H1 (cell line): Measurements from ENCODE around the gene LDLRAP1. TPM values are rescaled to one million over a fixed set of nuclear protein-coding genes. Genes with fewer than 3 reads are reported as not detected.

Experiments used
- ATF3 ChIP-seq: IDR thresholded peaks from 2 replicates; pipeline ENCODE4 v1.6.1; 2011; ENCODE audit warnings: low read depth, mild to moderate bottlenecking, low read length; ENCODE audit not compliant: insufficient read depth
- CBX5 ChIP-seq: fragments of 300-800, 300-1000 bp; sonication (generic); IDR thresholded peaks from 2 replicates; pipeline ENCODE4 v1.7.1; 2016; ENCODE audit warnings: antibody characterized with exemption, low read length, low read depth
- CEBPB ChIP-seq: IDR thresholded peaks from 2 replicates; pipeline ENCODE4 v1.6.1; 2012; ENCODE audit warnings: low read depth, low read length
- CHD1 ChIP-seq: IDR thresholded peaks from 2 replicates; pipeline ENCODE4 v1.6.1; 2012; ENCODE audit warnings: low read depth, low read length, improper control_type of control experiment
- CHD2 ChIP-seq: IDR thresholded peaks from 2 replicates; pipeline ENCODE4 v1.6.1; 2012; ENCODE audit warnings: low read length, improper control_type of control experiment
- GABPA ChIP-seq: IDR thresholded peaks from 2 replicates; pipeline ENCODE4 v1.6.1; 2011; ENCODE audit warnings: mild to moderate bottlenecking, low read length, moderate library complexity, borderline replicate concordance; ENCODE audit not compliant: insufficient read depth
- GTF2F1 ChIP-seq: IDR thresholded peaks from 2 replicates; pipeline ENCODE4 v1.6.1; 2012; ENCODE audit warnings: low read depth, low read length, improper control_type of control experiment, borderline replicate concordance
- HDAC2 ChIP-seq, 2 experiments: fragments of 300-600 bp in 1 of 2; sonication (generic) in 1 of 2; IDR thresholded peaks; 2 replicates each; pipeline ENCODE4 v1.6.1; 2011 to 2012; ENCODE audit warnings: low read depth in 2 of 2, low read length in 2 of 2, mild to moderate bottlenecking in 2 of 2, moderate library complexity in 2 of 2, borderline replicate concordance in 1 of 2, inconsistent platforms in 1 of 2
- JUND ChIP-seq: IDR thresholded peaks from 2 replicates; pipeline ENCODE4 v1.6.1; 2011; ENCODE audit warnings: mild to moderate bottlenecking, improper control_type of control experiment, low read length
- KDM1A ChIP-seq: fragments of 200-600, 300-600 bp; sonication (generic); IDR thresholded peaks from 2 replicates; pipeline ENCODE4 v1.7.1; 2016; ENCODE audit warnings: mild to moderate bottlenecking, low read length, borderline replicate concordance
- NRF1 ChIP-seq: IDR thresholded peaks from 2 replicates; pipeline ENCODE4 v1.6.1; 2011; ENCODE audit warnings: mild to moderate bottlenecking, low read depth, low read length, improper control_type of control experiment
- RBBP5 ChIP-seq: IDR thresholded peaks from 2 replicates; pipeline ENCODE4 v1.7.1; 2012; ENCODE audit warnings: low read depth, mild to moderate bottlenecking, inconsistent platforms, low read length, moderate library complexity, borderline replicate concordance
- RXRA ChIP-seq: IDR thresholded peaks from 2 replicates; pipeline ENCODE4 v1.6.1; 2011; ENCODE audit warnings: low read depth, mild to moderate bottlenecking, low read length, moderate library complexity; ENCODE audit not compliant: insufficient read depth
- SIN3A ChIP-seq, 2 experiments: IDR thresholded peaks in 1 of 2; conservative IDR thresholded peaks in 1 of 2; 2 replicates each; pipeline ENCODE4 v1.6.1; 2011 to 2012; ENCODE audit warnings: low read length in 2 of 2, improper control_type of control experiment in 1 of 2, low read depth in 1 of 2, mild to moderate bottlenecking in 1 of 2
- SIX5 ChIP-seq: IDR thresholded peaks from 2 replicates; pipeline ENCODE4 v1.6.1; 2011; ENCODE audit warnings: mild to moderate bottlenecking, low read depth, low read length
- SP1 ChIP-seq: IDR thresholded peaks from 2 replicates; pipeline ENCODE4 v1.6.1; 2011; ENCODE audit warnings: low read depth, low read length
- SP2 ChIP-seq: IDR thresholded peaks from 2 replicates; pipeline ENCODE4 v1.6.1; 2012; ENCODE audit warnings: mild to moderate bottlenecking, low read length, inconsistent platforms
- SUZ12 ChIP-seq: fragments of 200-600 bp; sonication (generic); IDR thresholded peaks from 2 replicates; pipeline ENCODE4 v1.6.1; 2012; ENCODE audit warnings: mild to moderate bottlenecking, inconsistent platforms, low read length, moderate library complexity, mixed read lengths
- TCF12 ChIP-seq: IDR thresholded peaks from 2 replicates; pipeline ENCODE4 v1.6.1; 2011; ENCODE audit warnings: low read depth, mild to moderate bottlenecking, low read length
- TEAD4 ChIP-seq: IDR thresholded peaks from 2 replicates; pipeline ENCODE4 v1.6.1; 2012; ENCODE audit warnings: low read depth, low read length, inconsistent platforms, mixed read lengths
- polyA plus RNA-seq, 7 experiments: library from polyadenylated mRNA; depleted of rRNA in 3 of 7; stranded (reverse) in 5 of 7; unstranded in 2 of 7; fragments of >200 nt in 5 of 7; fragments of 200-250 nt in 2 of 7; gene quantifications; 1 replicate in 5 of 7; 2 replicates in 1 of 7; 4 replicates in 1 of 7; pipeline versions ENCODE4 v1.2.1 to v1.2.3, GENCODE V29; 2011 to 2013; ENCODE audit warnings: missing spikeins in 2 of 7, mixed read lengths in 2 of 7
- total RNA-seq: library from RNA; stranded (reverse); fragmentation: NEBNext Ultra II Directional; extraction: Animal tissue kit (Norgen Biotek cat#: 25700); gene quantifications from 2 replicates; pipeline ENCODE4 v1.2.1, GENCODE V29; 2021
- TF ChIP-seq, protein P1 (sequence below): IDR thresholded peaks from 2 replicates; pipeline ENCODE4 v1.6.1; 2012; ENCODE audit warnings: inconsistent platforms
- TF ChIP-seq, protein P2 (sequence below): IDR thresholded peaks from 2 replicates; pipeline ENCODE4 v1.6.1; 2011; ENCODE audit warnings: low read length, improper control_type of control experiment

Gene LDLRAP1
- total and polyA plus RNA-seq, 2 of the 8 experiments (the other 6 are each of a cell fraction or from before 2014, with no cell fraction given), result 12.8 to 13.2 TPM

DNA sequence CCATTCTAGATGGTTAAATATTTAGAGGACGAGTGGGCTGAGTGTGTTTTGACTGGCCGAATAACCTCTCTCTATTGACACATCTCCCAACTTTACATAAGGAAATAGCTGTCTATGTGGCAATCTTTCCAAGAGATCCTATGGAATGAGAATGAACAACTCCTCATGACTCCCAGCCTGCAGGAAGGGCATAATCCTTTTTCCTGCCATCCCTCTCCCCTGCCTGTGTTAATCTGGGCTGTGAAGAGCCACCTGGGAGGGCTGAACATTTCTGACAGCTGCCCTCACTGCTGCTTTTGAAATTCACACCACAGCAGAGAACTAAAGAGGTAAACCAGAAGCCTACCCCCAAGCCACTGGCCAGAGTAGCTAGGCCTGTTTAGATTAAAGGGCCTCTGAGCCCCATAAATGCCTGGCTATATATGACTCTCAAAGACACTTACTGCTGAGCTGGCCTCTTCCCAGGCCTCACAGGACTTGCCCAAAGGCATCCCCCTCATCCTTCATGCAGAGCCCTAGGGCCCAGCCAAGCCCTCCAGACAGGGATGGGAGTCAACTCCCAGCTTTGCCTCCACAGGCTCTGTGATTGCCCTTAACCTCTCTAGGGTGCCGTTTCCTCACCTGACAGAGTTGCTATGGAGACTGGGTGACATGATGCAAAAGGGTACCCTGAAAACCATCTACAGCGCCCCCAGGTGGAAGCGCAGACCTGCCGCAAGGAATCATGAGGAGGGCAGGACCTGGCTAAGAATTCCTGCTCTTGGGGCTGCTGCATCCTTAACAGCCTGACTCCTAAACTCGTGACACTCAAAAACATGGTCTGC, 42.0 kb upstream of the LDLRAP1 start (continued):
- peak; percentile 69; the same call in 1 of the 2 replicates for TF ChIP-seq ATF3
- TF ChIP-seq NRF1, result no peak
- TF ChIP-seq SIX5, result no peak
- no peak for TF ChIP-seq TCF12
- TF ChIP-seq SUZ12, result no peak
- peak; percentile 37; the same call in 1 of the 2 replicates for TF ChIP-seq JUND
- TF ChIP-seq RBBP5, result no peak
- no peak for TF ChIP-seq RXRA
- TF ChIP-seq SP2, result no peak
- no peak for TF ChIP-seq CBX5
- peak; percentile 65 for TF ChIP-seq TEAD4
- peak; percentile 72 for TF ChIP-seq CEBPB
- peak; percentile 51 to 94; a peak in 2 of 4 replicates for TF ChIP-seq SIN3A (conservative IDR thresholded peaks at IDR 0.05 in 1 of 2, IDR thresholded peaks at IDR 0.05 in 1 of 2; ENCODE audit: low read depth in 1 of 2, low read length in 2 of 2)
- no peak for TF ChIP-seq CHD1
- peak; percentile 8; the same call in 1 of the 2 replicates for TF ChIP-seq CHD2
- no peak for TF ChIP-seq KDM1A
- TF ChIP-seq GABPA, result no peak
- no peak for TF ChIP-seq GTF2F1
- TF ChIP-seq SP1, result no peak
- no peak; a peak in 1 of 4 replicates for TF ChIP-seq HDAC2 (IDR thresholded peaks at IDR 0.05; ENCODE audit: borderline replicate concordance in 1 of 2, low read depth in 2 of 2, low read length in 2 of 2)
- TF ChIP-seq, protein P1, sequence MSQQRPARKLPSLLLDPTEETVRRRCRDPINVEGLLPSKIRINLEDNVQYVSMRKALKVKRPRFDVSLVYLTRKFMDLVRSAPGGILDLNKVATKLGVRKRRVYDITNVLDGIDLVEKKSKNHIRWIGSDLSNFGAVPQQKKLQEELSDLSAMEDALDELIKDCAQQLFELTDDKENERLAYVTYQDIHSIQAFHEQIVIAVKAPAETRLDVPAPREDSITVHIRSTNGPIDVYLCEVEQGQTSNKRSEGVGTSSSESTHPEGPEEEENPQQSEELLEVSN, result no peak
- TF ChIP-seq, protein P2, sequence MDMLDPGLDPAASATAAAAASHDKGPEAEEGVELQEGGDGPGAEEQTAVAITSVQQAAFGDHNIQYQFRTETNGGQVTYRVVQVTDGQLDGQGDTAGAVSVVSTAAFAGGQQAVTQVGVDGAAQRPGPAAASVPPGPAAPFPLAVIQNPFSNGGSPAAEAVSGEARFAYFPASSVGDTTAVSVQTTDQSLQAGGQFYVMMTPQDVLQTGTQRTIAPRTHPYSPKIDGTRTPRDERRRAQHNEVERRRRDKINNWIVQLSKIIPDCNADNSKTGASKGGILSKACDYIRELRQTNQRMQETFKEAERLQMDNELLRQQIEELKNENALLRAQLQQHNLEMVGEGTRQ, result no peak
